HK-2 (cell line): ENCODE results near the gene GAS2.

Experiments
- DNase-seq: peaks from one replicate; pipeline ENCODE4 v3.0.0-alpha.2; 2018; ENCODE audit not compliant: unreplicated experiment

Gene GAS2

GRCh38 chr11:22674470-22675439 is 8.3 kb downstream of the GAS2 start:
- DNase-seq, result no peak

- DNase-seq, result no peak
These were observed 10.9 kb downstream of the GAS2 start for GRCh38 chr11:22677153-22677903.

GRCh38 chr11:22680628-22681027 is 14.2 kb downstream of the GAS2 start:
- DNase-seq, result no peak

DNA sequence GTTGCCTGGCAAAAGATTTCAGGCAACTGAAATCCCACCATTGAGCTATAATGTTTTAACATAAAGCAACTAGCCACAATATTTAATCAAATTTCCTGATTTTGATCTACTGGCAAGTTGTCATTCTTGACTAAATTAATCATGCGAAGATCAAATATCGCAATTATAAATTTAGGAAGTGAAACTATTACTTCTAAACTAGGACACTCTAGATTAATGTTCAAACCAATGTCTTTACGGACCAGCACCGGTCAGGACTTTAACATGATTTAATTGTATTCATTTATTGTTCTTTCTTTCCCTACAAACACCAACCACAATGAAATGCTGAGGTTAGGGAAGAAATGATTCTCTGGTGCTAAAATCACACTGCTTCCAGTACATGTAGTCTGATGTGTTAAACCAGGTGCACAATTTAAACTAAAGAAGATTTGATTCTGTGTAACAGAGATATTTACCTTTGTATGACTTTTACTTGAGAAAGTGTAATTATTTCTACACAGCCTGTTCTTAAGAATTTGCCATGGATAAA is 14.9 kb downstream of the GAS2 start:
- DNase-seq, result no peak

DNA sequence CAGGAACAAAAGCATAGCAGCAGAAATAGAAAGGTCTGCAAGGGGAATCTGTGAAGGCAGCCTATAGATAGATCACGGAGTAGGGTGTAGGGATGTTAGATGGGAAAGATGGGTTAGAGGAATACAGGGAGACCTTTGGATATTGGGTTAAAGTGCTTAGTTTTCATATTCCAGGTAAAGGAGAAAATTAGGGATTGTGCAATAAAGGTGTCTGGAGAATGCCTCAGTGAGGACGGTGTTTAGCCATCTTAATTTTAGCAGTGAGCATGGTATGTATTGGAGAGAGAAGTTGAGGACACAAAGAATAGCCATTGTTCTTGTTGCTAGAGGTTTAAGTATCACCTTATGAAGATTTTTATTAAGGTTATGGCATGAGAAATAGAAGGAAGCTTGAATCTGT is 17.7 kb downstream of the GAS2 start:
- no peak for DNase-seq

DNA sequence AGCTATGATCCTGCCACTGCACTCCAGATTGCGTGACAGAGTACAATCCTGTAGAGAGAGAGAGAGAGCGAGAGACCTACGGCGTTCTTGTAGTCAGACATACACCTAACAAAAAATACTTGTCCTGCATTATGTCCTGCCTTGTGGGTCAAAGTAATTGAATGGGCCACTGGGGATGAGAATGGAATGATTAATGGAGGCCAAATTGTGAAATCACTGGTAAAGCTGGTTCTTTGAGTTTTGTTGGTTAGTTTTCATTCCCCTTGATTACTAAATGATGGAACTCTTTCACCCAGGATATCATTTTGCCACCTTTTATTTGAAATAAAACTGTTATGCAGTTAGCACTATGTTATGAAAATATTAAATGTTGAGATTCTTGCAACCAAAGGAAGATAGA is 18.7 kb downstream of the GAS2 start:
- no peak for DNase-seq

DNA sequence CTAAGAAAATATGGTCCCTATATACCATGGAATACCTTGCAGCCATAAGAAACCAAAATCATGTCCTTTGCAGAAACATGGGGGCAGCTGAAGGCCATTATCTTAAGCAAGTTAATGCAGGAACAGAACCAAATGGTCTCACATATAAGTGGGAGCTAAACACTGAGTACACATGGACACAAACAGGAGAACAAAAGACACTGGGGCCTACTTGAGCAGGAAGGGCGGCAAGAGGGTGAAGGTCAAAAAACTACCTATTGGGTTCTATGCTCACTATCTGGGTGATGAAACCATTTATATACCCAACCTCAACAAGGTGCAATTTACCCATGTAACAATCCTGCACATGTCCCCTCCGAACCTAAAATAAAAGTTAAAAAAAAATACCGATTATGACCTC is 22.5 kb downstream of the GAS2 start:
- DNase-seq, result no peak

- DNase-seq, result no peak
These were observed 23.8 kb downstream of the GAS2 start for GRCh38 chr11:22690257-22690656.

DNA sequence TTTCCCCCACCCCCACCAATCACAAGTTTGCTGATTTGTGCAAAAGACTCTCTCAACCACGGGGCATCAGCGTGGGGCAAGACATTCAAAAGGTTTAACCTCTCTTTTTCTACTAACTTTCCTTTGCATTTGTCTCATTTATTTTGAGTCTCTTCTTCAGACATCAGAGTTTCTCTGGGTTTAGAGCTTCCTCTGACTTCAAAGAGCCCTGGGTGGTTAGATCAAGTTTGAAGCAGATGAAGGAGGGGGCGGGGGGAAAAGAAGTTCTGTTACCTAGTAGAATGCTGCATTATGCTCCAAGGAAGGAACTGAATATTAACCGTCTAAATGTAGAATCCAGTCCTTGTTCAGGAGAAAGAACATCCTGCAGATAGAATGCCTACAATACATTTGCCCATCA is 24.5 kb downstream of the GAS2 start:
- DNase-seq, result no peak

DNA sequence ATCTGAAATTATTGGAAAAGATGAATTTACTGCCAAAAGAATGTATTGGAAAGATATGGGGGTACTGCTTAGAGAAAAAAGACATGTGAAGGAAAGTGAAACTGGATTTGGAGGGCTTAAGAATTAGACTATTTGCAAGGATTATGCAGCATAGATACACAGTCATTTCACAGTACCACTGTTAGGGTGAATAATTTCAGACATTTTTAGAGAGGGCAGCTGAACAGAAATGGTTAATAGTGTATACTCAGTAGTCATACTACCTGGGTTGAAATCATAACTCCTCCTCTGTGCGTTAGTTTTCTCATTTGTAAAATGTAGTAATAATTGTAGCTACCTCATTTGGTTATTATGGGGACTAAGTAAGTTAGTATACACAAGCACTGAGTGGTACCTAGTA is 33.0 kb downstream of the GAS2 start:
- DNase-seq, result no peak

DNA sequence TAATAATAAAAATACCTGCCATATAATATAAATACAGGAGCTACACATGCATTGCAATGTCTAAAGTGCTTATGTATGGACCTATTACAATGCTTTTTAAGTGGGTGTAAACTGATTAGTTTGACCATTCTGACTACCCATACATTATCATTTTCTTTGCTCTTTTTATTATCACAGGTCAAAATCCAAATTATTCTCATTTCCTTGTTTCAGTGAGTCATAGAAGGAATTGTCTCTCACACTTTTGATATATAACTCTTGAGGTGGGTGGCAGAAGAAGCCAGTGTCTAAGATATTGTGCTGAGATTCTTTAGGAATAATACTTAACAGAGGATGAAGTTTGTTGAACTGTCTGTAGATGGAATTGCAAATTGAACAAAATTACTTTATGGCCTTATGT is 35.6 kb downstream of the GAS2 start:
- DNase-seq, result no peak

GRCh38 chr11:22703040-22703439 is 36.6 kb downstream of the GAS2 start:
- peak; percentile 11 for DNase-seq

GRCh38 chr11:22703591-22703990 is 37.2 kb downstream of the GAS2 start:
- no peak for DNase-seq

- no peak for DNase-seq
These were observed 40.9 kb downstream of the GAS2 start for GRCh38 chr11:22707119-22707899.

DNA sequence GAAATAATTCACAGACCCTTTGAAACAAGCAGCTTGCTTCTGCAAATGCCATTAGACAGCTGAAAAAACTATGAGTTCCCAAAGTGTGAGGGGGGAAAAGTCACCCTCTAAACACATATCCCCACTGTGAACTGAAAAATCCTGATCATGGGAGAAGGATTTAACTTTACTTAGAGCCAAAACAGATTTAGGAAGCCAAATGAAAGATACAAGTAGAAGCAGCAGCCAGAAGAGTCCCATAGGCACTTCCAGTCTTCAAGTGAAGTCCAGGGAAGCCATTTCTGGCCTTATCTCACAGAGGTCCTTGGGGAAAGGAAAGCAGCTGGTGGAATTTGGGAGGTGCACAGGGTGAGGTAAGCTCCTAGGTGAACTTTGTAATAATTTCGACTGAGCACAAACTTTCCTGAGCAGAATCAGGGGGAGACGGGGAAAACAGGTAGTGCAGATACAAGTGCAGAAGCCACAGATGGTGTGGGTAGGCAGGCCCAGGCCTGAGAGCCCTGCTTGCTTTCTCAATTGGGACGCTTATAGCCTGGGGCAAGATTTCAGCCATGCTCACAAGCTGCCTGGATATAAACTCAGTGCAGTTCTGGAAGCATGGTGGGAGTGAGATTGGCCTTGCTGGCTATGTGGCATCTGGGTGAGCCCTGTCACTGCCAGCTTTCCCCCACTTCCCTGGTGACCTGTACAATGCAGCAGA is 44.8 kb downstream of the GAS2 start:
- no peak for DNase-seq

DNA sequence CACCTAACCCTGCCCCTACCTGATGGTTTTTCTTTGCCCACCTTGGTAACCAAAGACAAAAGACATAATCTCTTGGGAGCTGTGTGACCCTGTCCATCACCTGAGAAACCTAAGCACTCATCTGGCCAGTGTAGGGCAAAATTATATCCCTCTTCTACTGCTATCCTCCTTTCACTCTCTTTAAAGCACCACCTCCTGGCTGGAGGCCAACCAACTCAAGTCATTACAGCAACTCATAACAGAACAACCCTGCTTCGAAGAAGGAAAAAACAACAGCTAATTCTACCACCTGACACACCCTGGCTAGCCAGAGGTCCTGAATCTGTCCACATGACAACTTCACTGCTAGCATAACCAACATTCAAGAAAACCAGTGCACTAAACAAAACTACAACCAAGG is 45.5 kb downstream of the GAS2 start:
- no peak for DNase-seq

GRCh38 chr11:22713336-22713735 is 46.9 kb downstream of the GAS2 start:
- DNase-seq, result no peak

DNA sequence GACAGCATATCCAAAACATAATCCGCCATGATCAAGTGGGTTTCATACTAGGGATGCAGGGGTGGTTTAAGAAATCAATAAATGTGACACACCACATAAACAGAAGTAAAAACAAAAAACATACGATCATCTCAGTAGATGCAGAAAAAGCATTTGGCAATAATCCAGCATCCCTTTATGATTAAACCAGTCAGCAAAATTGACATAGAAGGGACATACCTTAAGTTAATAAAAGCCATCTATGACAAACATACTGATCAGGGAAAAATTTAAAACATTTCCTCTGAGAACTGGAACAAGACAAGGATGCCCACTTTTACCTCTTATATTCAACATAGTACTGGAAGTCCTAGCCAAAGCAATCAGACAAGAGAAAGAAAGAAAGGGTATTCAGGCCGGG is 49.6 kb downstream of the GAS2 start:
- no peak for DNase-seq

GRCh38 chr11:22720457-22720856 is 54.0 kb downstream of the GAS2 start:
- no peak for DNase-seq

- no peak for DNase-seq
These were observed 56.9 kb downstream of the GAS2 start for GRCh38 chr11:22723274-22723673.

DNA sequence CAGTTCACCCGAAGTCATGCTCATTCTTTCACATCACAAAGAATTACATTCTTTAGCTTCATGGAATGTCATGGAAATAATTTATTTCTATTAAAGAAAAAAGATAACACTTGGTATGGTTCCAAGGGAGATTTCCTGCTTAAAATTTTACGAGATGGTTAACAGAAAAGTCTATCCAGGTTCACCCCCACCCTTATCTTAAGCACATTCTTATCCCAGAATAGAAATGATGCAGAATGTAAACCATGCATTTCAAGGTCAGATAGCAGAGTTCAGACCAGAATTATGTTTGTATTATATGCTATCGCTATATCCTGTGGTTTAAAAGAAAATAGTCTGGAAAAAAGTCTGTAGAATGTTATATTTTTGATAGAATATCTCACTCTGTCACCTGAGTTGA is 58.7 kb downstream of the GAS2 start:
- no peak for DNase-seq
